HepG2 (cell line): Measurements from ENCODE around the gene RPL4. TPM values are rescaled to one million over a fixed set of nuclear protein-coding genes. Genes with fewer than 3 reads are reported as not detected.

Experiments
- BRF2 ChIP-seq: sonication (generic); formaldehyde crosslinking; IDR thresholded peaks from 2 replicates; pipeline ENCODE4 v1.8.1; 2022; ENCODE audit warnings: mild to moderate bottlenecking, missing genetic modification reagents
- CENPT ChIP-seq: sonication (generic); formaldehyde crosslinking; IDR thresholded peaks from 2 replicates; pipeline ENCODE4 v1.8.0; 2022; ENCODE audit warnings: low read depth, mild to moderate bottlenecking, moderate library complexity, missing genetic modification reagents
- DRAP1 ChIP-seq: IDR thresholded peaks from 2 replicates; pipeline ENCODE4 v1.6.1; 2016; ENCODE audit warnings: missing genetic modification reagents, missing compliant biosample characterization
- ETV6 ChIP-seq: sonication (generic); formaldehyde crosslinking; conservative IDR thresholded peaks from 2 replicates; pipeline ENCODE4 v1.4.0; 2020; ENCODE audit warnings: missing genetic modification reagents
- FLYWCH1 ChIP-seq: sonication (generic); formaldehyde crosslinking; IDR thresholded peaks from 2 replicates; pipeline ENCODE4 v1.8.1; 2023; ENCODE audit warnings: mild to moderate bottlenecking, missing genetic modification reagents
- NFE2L1 ChIP-seq: sonication (generic); formaldehyde crosslinking; IDR thresholded peaks from 2 replicates; pipeline ENCODE4 v1.4.0; 2020; ENCODE audit warnings: missing genetic modification reagents, mild to moderate bottlenecking, borderline replicate concordance
- NR2F1 ChIP-seq, 2 experiments: fragments of 450-650 bp in 1 of 2; formaldehyde crosslinking in 1 of 2; IDR thresholded peaks; 2 replicates each; pipeline versions ENCODE4 v1.5.0 to v1.6.1; 2016 to 2020; ENCODE audit warnings: mild to moderate bottlenecking in 1 of 2, missing compliant biosample characterization in 1 of 2, missing genetic modification reagents in 1 of 2, moderate library complexity in 1 of 2
- PHF5A ChIP-seq: IDR thresholded peaks from one replicate; pipeline ENCODE4 v1.6.1; 2018; ENCODE audit warnings: low read depth, missing genetic modification reagents; ENCODE audit not compliant: unreplicated experiment
- RARG ChIP-seq: sonication (generic); formaldehyde crosslinking; IDR thresholded peaks from 2 replicates; pipeline ENCODE4 v1.4.0; 2020; ENCODE audit warnings: low read depth, mild to moderate bottlenecking, missing genetic modification reagents
- RNF2 ChIP-seq: fragments of 450-650 bp; conservative IDR thresholded peaks from 2 replicates; pipeline ENCODE4 v1.6.1; 2016; ENCODE audit warnings: low read depth
- SETDB1 ChIP-seq: sonication (generic); formaldehyde crosslinking; IDR thresholded peaks from 2 replicates; pipeline ENCODE4 v1.5.1; 2020; ENCODE audit warnings: missing genetic modification reagents, mild to moderate bottlenecking, borderline replicate concordance
- ZBTB21 ChIP-seq: sonication (generic); formaldehyde crosslinking; IDR thresholded peaks from 2 replicates; pipeline ENCODE4 v1.4.0; 2020; ENCODE audit warnings: missing genetic modification reagents
- ZFP62 ChIP-seq: sonication (generic); formaldehyde crosslinking; IDR thresholded peaks from 2 replicates; pipeline ENCODE4 v1.4.0; 2020; ENCODE audit warnings: missing genetic modification reagents
- ZNF256 ChIP-seq: sonication (generic); formaldehyde crosslinking; conservative IDR thresholded peaks from 2 replicates; pipeline ENCODE4 v1.4.0; 2020; ENCODE audit warnings: missing genetic modification reagents
- ZNF281 ChIP-seq: sonication (generic); formaldehyde crosslinking; IDR thresholded peaks from 2 replicates; pipeline ENCODE4 v1.4.0; 2020; ENCODE audit warnings: missing genetic modification reagents, borderline replicate concordance
- ZNF562 ChIP-seq: sonication (generic); formaldehyde crosslinking; IDR thresholded peaks from 2 replicates; pipeline ENCODE4 v1.8.0; 2022; ENCODE audit warnings: missing genetic modification reagents, borderline replicate concordance
- ZNF569 ChIP-seq: sonication (generic); formaldehyde crosslinking; IDR thresholded peaks from 2 replicates; pipeline ENCODE4 v1.5.0; 2020; ENCODE audit warnings: mild to moderate bottlenecking, missing genetic modification reagents, moderate library complexity, borderline replicate concordance
- ZNF781 ChIP-seq: sonication (generic); formaldehyde crosslinking; IDR thresholded peaks from 2 replicates; pipeline ENCODE4 v1.5.1; 2020; ENCODE audit warnings: borderline replicate concordance, mild to moderate bottlenecking, missing genetic modification reagents; ENCODE audit errors: not compliant biosample characterization
- polyA plus RNA-seq, 8 experiments: library from polyadenylated mRNA; depleted of rRNA in 3 of 8; stranded (reverse) in 7 of 8; unstranded in 1 of 8; fragments of >200 nt; fragmentation: Illumina TruSeq in 4 of 8; extraction: Trizol in 4 of 8; gene quantifications; 2 replicates each; pipeline versions ENCODE4 v1.2.1 to v1.2.3, GENCODE V29; 2011 to 2016; ENCODE audit warnings: low read depth in 4 of 8, missing spikeins in 1 of 8, mixed read lengths in 1 of 8; ENCODE audit not compliant: insufficient read depth in 1 of 8
- total RNA-seq, 5 experiments: library from RNA; depleted of rRNA; stranded (reverse); fragments of >200 nt; fragmentation: Illumina TruSeq; extraction: Trizol; gene quantifications; 2 replicates each; pipeline ENCODE4 v1.2.3, GENCODE V29; 2016; ENCODE audit warnings: low read depth in 1 of 5
- TF ChIP-seq, protein P1 (sequence below): sonication (generic); formaldehyde crosslinking; IDR thresholded peaks from 2 replicates; pipeline ENCODE4 v1.5.1; 2020; ENCODE audit warnings: missing genetic modification reagents, mild to moderate bottlenecking, borderline replicate concordance
- TF ChIP-seq, protein P2 (sequence below): IDR thresholded peaks from 2 replicates; pipeline ENCODE4 v1.6.1; 2012; ENCODE audit warnings: low read depth, low read length, improper control_type of control experiment

RPL4 gene
- total and polyA plus RNA-seq, 2 of the 13 experiments (the other 11 are each of a cell fraction or from before 2014, with no cell fraction given), result 3,630 to 3,960 TPM

DNA sequence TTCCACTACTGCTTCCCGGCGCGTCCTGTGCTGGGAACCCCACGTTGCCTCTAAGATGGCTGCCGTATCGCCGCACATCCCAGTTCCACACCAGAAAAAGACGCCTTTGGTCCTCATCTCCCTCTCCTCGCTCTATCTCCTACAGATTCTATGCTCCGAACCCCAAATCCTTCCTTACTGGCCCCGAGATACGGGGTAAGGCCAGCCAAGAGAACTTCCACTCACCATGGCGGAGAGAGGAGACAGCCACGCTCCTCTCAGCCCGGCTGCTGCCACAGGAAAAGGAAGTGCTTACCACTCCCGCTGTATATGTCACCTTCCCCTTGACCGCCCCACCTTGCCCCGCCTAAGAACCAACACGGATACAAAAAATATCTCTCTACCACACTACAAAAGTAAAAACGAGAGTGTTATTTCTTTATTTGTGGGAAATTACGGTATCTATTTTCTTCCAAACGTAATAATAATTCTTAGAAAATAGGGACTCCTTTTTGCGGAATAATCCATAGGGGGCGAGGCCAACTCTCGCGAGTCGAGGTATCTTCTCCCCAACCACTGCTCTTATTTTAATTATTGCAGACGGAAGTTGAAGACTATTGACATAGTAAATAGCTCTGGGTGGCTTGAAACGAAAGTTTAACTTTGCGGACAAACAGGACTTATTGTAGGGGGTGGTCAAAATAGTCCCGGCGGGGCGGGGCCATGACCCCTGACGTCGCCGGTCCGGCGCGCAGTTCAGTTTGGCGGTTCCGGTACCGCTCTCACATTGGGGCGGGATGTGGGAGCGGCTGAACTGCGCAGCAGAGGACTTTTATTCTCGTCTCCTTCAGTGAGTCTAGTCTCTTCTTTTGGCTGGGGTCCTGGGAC is at the start of gene RPL4, which contains the start of gene ZWILCH (continued):
- no peak for TF ChIP-seq BRF2 (CRISPR knock-in tag)
- TF ChIP-seq NFE2L1 (CRISPR knock-in tag), result no peak
- peak; percentile 66 for TF ChIP-seq DRAP1 (CRISPR knock-in tag)
- no peak for TF ChIP-seq SETDB1 (CRISPR knock-in tag)
- TF ChIP-seq, protein P1, sequence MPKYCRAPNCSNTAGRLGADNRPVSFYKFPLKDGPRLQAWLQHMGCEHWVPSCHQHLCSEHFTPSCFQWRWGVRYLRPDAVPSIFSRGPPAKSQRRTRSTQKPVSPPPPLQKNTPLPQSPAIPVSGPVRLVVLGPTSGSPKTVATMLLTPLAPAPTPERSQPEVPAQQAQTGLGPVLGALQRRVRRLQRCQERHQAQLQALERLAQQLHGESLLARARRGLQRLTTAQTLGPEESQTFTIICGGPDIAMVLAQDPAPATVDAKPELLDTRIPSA, result no peak; the same call in 1 of the 2 replicates
- no peak for TF ChIP-seq ZNF781 (CRISPR knock-in tag)
- no peak for TF ChIP-seq RARG (CRISPR knock-in tag)
- no peak; the same call in 1 of the 2 replicates for TF ChIP-seq ETV6 (CRISPR knock-in tag)
- no peak for TF ChIP-seq PHF5A (CRISPR knock-in tag)
- peak; percentile 25; the same call in 1 of the 2 replicates for TF ChIP-seq ZBTB21 (CRISPR knock-in tag)
- no peak for TF ChIP-seq ZFP62 (CRISPR knock-in tag)
- no peak for TF ChIP-seq FLYWCH1 (CRISPR knock-in tag)
- no peak for TF ChIP-seq ZNF256
- TF ChIP-seq ZNF562 (CRISPR knock-in tag), result no peak
- TF ChIP-seq RNF2, result no peak
- TF ChIP-seq, protein P2, sequence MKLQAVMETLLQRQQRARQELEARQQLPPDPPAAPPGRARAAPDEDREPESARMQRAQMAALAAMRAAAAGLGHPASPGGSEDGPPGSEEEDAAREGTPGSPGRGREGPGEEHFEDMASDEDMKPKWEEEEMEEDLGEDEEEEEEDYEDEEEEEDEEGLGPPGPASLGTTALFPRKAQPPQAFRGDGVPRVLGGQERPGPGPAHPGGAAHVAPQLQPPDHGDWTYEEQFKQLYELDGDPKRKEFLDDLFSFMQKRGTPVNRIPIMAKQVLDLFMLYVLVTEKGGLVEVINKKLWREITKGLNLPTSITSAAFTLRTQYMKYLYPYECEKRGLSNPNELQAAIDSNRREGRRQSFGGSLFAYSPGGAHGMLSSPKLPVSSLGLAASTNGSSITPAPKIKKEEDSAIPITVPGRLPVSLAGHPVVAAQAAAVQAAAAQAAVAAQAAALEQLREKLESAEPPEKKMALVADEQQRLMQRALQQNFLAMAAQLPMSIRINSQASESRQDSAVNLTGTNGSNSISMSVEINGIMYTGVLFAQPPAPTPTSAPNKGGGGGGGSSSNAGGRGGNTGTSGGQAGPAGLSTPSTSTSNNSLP, result peak; percentile 64
- TF ChIP-seq ZNF569, result no peak; the same call in 1 of the 2 replicates
- TF ChIP-seq NR2F1 (CRISPR knock-in tag; IDR thresholded peaks at IDR 0.05), result peak in 1 of 2 experiments; percentile 66; a peak in 1 of 4 replicates
- TF ChIP-seq ZNF281 (CRISPR knock-in tag), result no peak; the same call in 1 of the 2 replicates
- no peak for TF ChIP-seq CENPT (CRISPR knock-in tag)
